ENCODE data around the gene FIBP. TPM values are rescaled to one million over a fixed set of nuclear protein-coding genes. Genes with fewer than 3 reads are reported as not detected.
"Not testable (repeated sequence)": the region's sequence is repeated elsewhere in the genome, so short reads cannot be mapped to it uniquely, and the experiment has no call there.

The FIBP gene
- total and polyA plus RNA-seq, 8 donors: 18.0 to 56.2 (median 25.5) TPM

DNA sequence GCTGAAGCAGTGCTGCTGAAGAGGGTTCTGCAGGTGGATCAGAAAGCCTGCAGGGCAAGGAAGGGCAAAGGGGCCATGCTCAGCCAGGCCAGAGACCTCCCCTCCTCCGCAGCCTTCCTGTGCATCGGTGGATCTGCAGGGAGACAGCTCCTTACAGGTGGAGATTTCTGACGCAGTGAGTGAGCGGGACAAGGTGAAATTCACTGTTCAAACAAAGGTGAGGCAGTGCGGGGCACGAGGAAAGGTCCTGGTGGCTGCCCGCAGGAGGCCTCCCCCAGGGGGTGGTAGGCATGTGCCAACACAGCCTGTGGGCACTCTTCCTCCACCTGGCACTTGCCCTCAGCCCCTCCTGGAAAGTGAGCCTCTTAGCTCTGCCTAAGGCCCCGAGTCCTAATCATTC, 38.9 kb downstream of the FIBP start:
- intact Hi-C loops (cut with DNase I): no loop called here
- no peak for FAIRE-seq
- WGBS, 2 donors: 44 to 53% methylated on average over 8 of the region's 8 CpGs
- H3K27me3 ChIP-seq: no peaks in the 10 kb centered on the region
- DNase-seq: no peak
- TF ChIP-seq, protein P1, sequence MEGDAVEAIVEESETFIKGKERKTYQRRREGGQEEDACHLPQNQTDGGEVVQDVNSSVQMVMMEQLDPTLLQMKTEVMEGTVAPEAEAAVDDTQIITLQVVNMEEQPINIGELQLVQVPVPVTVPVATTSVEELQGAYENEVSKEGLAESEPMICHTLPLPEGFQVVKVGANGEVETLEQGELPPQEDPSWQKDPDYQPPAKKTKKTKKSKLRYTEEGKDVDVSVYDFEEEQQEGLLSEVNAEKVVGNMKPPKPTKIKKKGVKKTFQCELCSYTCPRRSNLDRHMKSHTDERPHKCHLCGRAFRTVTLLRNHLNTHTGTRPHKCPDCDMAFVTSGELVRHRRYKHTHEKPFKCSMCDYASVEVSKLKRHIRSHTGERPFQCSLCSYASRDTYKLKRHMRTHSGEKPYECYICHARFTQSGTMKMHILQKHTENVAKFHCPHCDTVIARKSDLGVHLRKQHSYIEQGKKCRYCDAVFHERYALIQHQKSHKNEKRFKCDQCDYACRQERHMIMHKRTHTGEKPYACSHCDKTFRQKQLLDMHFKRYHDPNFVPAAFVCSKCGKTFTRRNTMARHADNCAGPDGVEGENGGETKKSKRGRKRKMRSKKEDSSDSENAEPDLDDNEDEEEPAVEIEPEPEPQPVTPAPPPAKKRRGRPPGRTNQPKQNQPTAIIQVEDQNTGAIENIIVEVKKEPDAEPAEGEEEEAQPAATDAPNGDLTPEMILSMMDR (IDR thresholded peaks at IDR 0.05): no peak
- no peaks in the 10 kb centered on the region for H3K36me3 ChIP-seq
- ATAC-seq: no peak
- H3K4me3 ChIP-seq: no peak overlapping the region
- H3K4me1 ChIP-seq: no peaks in the 10 kb centered on the region
- H3K27ac ChIP-seq: no peak overlapping the region
- no peaks in the 10 kb centered on the region for H3K9me3 ChIP-seq

GRCh38 chr11:65848693-65849092, 39.6 kb downstream of the FIBP start:
- H3K36me3 ChIP-seq; FAIRE-seq; H3K4me1 ChIP-seq; H3K27me3 ChIP-seq; H3K9me3 ChIP-seq; intact Hi-C loops (cut with DNase I); DNase-seq; H3K4me3 ChIP-seq; H3K27ac ChIP-seq; ATAC-seq: not testable (repeated sequence)
- 58 to 61% methylated on average over 7 of the region's 7 CpGs for WGBS, 2 donors

GRCh38 chr11:65847746-65848145, 40.5 kb downstream of the FIBP start:
- intact Hi-C loops (cut with DNase I): no loop called here

DNA sequence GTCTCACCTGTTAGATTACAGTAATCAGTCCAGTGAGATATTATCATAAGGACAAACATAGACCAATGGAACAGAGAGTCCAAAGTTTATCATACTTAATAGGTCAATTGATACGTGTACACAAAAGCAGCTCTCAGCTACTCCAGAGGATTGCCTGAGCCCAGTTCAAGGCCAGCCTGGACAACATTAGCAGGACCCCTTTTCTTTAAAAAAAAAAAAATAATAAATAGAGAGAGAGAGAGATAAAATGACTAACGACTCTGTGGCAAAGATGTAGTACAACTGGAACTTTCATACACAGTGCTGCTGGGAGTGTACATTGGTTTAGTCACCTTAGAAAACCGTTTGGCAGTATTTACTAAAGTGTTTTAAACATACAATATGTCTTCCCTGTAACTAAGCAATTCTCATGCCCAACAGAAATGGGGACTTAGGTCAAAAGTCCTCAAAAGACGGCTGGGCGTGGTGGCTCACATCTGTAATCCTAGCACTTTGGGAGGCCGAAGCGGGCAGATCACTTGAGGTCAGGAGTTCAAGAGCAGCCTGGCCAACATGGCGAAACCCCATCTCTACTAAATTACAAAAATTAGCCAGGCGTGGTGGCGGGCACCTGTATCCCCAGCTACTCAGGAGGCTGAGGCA, 43.9 kb downstream of the FIBP start:
- Histone ChIP-seq H3K36me3 (no peaks in the 10 kb centered on the region), H3K9me3 (no peaks in the 10 kb centered on the region), H3K27me3 (no peaks in the 10 kb centered on the region), H3K4me3 (no peak overlapping the region), H3K4me1 (no peaks in the 10 kb centered on the region), H3K27ac (no peak overlapping the region)
- intact Hi-C loops (cut with DNase I): no loop called here
- DNase-seq (no peak), FAIRE-seq (no peak), ATAC-seq (peak in 1 of 4 donors; percentile 25)
- TF ChIP-seq, protein P1 (IDR thresholded peaks at IDR 0.05): no peak
- WGBS, 2 donors: 71 to 77% methylated on average over 10 of the region's 10 CpGs

More at GRCh38 chr11:65847746-65848145, 40.5 kb downstream of the FIBP start:
- Histone ChIP-seq H3K4me3 (no peak overlapping the region), H3K4me1 (no peaks in the 10 kb centered on the region), H3K36me3 (no peaks in the 10 kb centered on the region), H3K27me3 (no peaks in the 10 kb centered on the region), H3K9me3 (no peaks in the 10 kb centered on the region), H3K27ac (no peak overlapping the region)
- TF ChIP-seq, protein P1 (IDR thresholded peaks at IDR 0.05): no peak
- DNase-seq: no peak
- FAIRE-seq: no peak
- no peak for ATAC-seq
- WGBS, 2 donors: 81 to 82% methylated on average over 3 of the region's 3 CpGs

- no peaks in the 10 kb centered on the region for H3K27me3 ChIP-seq
- no peak overlapping the region for H3K4me3 ChIP-seq
- FAIRE-seq (no peak), ATAC-seq (no peak), DNase-seq (no peak)
- TF ChIP-seq, protein P1 (IDR thresholded peaks at IDR 0.05): no peak
- no peaks in the 10 kb centered on the region for H3K4me1 ChIP-seq
- no peaks in the 10 kb centered on the region for H3K36me3 ChIP-seq
- no peak overlapping the region for H3K27ac ChIP-seq
- no peaks in the 10 kb centered on the region for H3K9me3 ChIP-seq
- 71 to 76% methylated on average over 3 of the region's 3 CpGs for WGBS, 2 donors
- intact Hi-C loops (cut with DNase I): no loop called here
Observed at GRCh38 chr11:65843811-65844210, 44.5 kb downstream of the FIBP start.
